Measurements from ENCODE around the gene RCCD1. TPM values are rescaled to one million over a fixed set of nuclear protein-coding genes. Genes with fewer than 3 reads are reported as not detected.

RCCD1 gene
- total RNA-seq, 1 donor from 2014 or later = 5.2 TPM

DNA sequence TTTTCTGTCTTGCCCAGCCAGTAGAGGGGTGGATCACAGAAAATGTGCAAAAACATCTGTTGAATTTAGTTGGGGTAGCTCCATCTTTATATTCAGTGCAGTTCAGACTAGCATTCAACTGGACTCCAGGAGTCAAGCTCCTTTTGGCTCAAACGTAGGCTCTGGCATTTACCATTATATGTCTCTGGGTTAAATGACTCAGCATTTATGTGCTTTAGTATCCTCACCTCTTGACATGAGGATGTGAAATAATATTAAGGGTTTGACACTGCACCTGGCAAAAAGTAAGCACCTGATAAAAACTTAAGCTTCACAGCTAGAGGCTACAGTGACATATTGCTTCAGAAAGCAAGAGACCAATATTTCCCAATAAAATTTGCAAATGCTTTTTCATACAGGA, 24.9 kb downstream of the RCCD1 start:
- H3K4me3 Mint-ChIP-seq (ENCODE audit: unreplicated experiment) = no peak overlapping the region
- H3K27ac Mint-ChIP-seq (ENCODE audit: unreplicated experiment) = no peak overlapping the region
- H3K27me3 Mint-ChIP-seq (ENCODE audit: unreplicated experiment) = peaks cover 6% of the 10 kb centered on the region
- no peak for DNase-seq (ENCODE audit: low spot score)
- TF ChIP-seq, protein P1, sequence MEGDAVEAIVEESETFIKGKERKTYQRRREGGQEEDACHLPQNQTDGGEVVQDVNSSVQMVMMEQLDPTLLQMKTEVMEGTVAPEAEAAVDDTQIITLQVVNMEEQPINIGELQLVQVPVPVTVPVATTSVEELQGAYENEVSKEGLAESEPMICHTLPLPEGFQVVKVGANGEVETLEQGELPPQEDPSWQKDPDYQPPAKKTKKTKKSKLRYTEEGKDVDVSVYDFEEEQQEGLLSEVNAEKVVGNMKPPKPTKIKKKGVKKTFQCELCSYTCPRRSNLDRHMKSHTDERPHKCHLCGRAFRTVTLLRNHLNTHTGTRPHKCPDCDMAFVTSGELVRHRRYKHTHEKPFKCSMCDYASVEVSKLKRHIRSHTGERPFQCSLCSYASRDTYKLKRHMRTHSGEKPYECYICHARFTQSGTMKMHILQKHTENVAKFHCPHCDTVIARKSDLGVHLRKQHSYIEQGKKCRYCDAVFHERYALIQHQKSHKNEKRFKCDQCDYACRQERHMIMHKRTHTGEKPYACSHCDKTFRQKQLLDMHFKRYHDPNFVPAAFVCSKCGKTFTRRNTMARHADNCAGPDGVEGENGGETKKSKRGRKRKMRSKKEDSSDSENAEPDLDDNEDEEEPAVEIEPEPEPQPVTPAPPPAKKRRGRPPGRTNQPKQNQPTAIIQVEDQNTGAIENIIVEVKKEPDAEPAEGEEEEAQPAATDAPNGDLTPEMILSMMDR (IDR thresholded peaks at IDR 0.05; ENCODE audit: unreplicated experiment) = no peak
- H3K36me3 Mint-ChIP-seq (ENCODE audit: low read depth, unreplicated experiment) = peaks cover 7% of the 10 kb centered on the region
- H3K9me3 Mint-ChIP-seq (ENCODE audit: unreplicated experiment) = no peaks in the 10 kb centered on the region
- peaks cover 6% of the 10 kb centered on the region for H3K4me1 Mint-ChIP-seq (ENCODE audit: unreplicated experiment)

DNA sequence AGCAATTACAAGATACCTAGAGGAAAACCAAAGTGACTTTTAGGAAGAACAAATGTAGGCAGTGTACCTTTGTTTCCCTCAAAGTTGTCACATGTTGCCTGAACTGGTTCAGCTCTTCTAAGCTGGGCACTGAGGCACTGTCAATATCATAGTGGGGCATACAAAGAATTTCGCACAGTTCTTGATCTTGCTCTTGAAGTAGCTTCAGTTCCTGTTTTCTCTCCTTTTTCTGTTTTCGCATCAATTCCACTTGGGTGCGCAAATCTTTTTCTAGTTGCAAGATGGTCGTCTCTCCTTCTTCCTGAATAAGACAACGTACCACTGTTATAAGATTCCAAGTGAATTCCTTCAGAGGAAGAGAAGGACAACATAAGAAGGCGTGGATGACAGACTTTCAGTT, 27.0 kb downstream of the RCCD1 start:
- TF ChIP-seq, protein P1 (IDR thresholded peaks at IDR 0.05; ENCODE audit: unreplicated experiment) = no peak
- no peak for DNase-seq (ENCODE audit: low spot score)
- peaks cover 7% of the 10 kb centered on the region for H3K36me3 Mint-ChIP-seq (ENCODE audit: low read depth, unreplicated experiment)
- no peak overlapping the region for H3K4me3 Mint-ChIP-seq (ENCODE audit: unreplicated experiment)
- H3K4me1 Mint-ChIP-seq (ENCODE audit: unreplicated experiment) = peaks cover 4% of the 10 kb centered on the region
- H3K27me3 Mint-ChIP-seq (ENCODE audit: unreplicated experiment) = peaks cover 2% of the 10 kb centered on the region
- H3K27ac Mint-ChIP-seq (ENCODE audit: unreplicated experiment) = no peak overlapping the region
- no peaks in the 10 kb centered on the region for H3K9me3 Mint-ChIP-seq (ENCODE audit: unreplicated experiment)

GRCh38 chr15:90982135-90982534, 27.5 kb downstream of the RCCD1 start:
- Mint-ChIP-seq H3K27me3 (ENCODE audit: unreplicated experiment) (peaks cover 2% of the 10 kb centered on the region), H3K27ac (ENCODE audit: unreplicated experiment) (no peak overlapping the region), H3K36me3 (ENCODE audit: low read depth, unreplicated experiment) (peaks cover 7% of the 10 kb centered on the region), H3K9me3 (ENCODE audit: unreplicated experiment) (no peaks in the 10 kb centered on the region), H3K4me1 (ENCODE audit: unreplicated experiment) (peaks cover 4% of the 10 kb centered on the region), H3K4me3 (ENCODE audit: unreplicated experiment) (no peak overlapping the region)
- TF ChIP-seq, protein P1 (IDR thresholded peaks at IDR 0.05; ENCODE audit: unreplicated experiment) = no peak
- no peak for DNase-seq (ENCODE audit: low spot score)

- no peak for DNase-seq (ENCODE audit: low spot score)
- TF ChIP-seq, protein P1 (IDR thresholded peaks at IDR 0.05; ENCODE audit: unreplicated experiment) = no peak
- Mint-ChIP-seq H3K9me3 (ENCODE audit: unreplicated experiment) (no peaks in the 10 kb centered on the region), H3K4me3 (ENCODE audit: unreplicated experiment) (no peak overlapping the region), H3K36me3 (ENCODE audit: low read depth, unreplicated experiment) (no peaks in the 10 kb centered on the region), H3K27me3 (ENCODE audit: unreplicated experiment) (peaks cover 2% of the 10 kb centered on the region), H3K27ac (ENCODE audit: unreplicated experiment) (no peak overlapping the region), H3K4me1 (ENCODE audit: unreplicated experiment) (peaks cover 13% of the 10 kb centered on the region)
Measured at GRCh38 chr15:90986790-90987507, 32.3 kb downstream of the RCCD1 start.

GRCh38 chr15:90987561-90988141, 33.0 kb downstream of the RCCD1 start:
- no peak for DNase-seq (ENCODE audit: low spot score)
- Mint-ChIP-seq H3K27me3 (ENCODE audit: unreplicated experiment) (peaks cover 2% of the 10 kb centered on the region), H3K4me3 (ENCODE audit: unreplicated experiment) (no peak overlapping the region), H3K36me3 (ENCODE audit: low read depth, unreplicated experiment) (no peaks in the 10 kb centered on the region), H3K9me3 (ENCODE audit: unreplicated experiment) (no peaks in the 10 kb centered on the region), H3K27ac (ENCODE audit: unreplicated experiment) (no peak overlapping the region), H3K4me1 (ENCODE audit: unreplicated experiment) (peaks cover 13% of the 10 kb centered on the region)
- TF ChIP-seq, protein P1 (IDR thresholded peaks at IDR 0.05; ENCODE audit: unreplicated experiment) = no peak

Measured in endothelial cell (in vitro differentiated cells).